Stomach (tissue), 9 donors: ENCODE results near the gene MACROD1. TPM values are rescaled to one million over a fixed set of nuclear protein-coding genes. Genes with fewer than 3 reads are reported as not detected.

Experiments
- DNase-seq, 2 donors: peaks; one replicate each; pipeline versions ENCODE4 v3.0.0 to v3.0.0-alpha.2; 2013 to 2019
- H3K27ac ChIP-seq, 5 donors: fragments of 200-600 bp in 4 of 5; sonication (generic) in 4 of 5; one replicate each; pipeline ENCODE4 v1.5.1; 2013 to 2019; ENCODE audit warnings: mild to moderate bottlenecking in 1 of 5, moderate library complexity in 1 of 5
- H3K27me3 ChIP-seq, 3 donors: fragments of 200-600 bp; sonication (generic); one replicate each; pipeline ENCODE4 v1.5.1; 2017 to 2019; ENCODE audit warnings: mixed run types in 1 of 3
- H3K36me3 ChIP-seq, 4 donors: fragments of 200-600 bp; sonication (generic); 1 replicate in 3 of 4; 2 replicates in 1 of 4; pipeline ENCODE4 v1.5.1; 2016 to 2019
- H3K4me1 ChIP-seq, 4 donors: fragments of 200-600 bp; sonication (generic); one replicate each; pipeline ENCODE4 v1.5.1; 2016 to 2019
- H3K4me3 ChIP-seq, 4 donors: fragments of 200-600 bp; sonication (generic) in 3 of 4; one replicate each; pipeline ENCODE4 v1.5.1; 2016 to 2019; ENCODE audit warnings: mild to moderate bottlenecking in 1 of 4
- H3K9me3 ChIP-seq, 4 donors: fragments of 200-600 bp; sonication (generic); one replicate each; pipeline ENCODE4 v1.5.1; 2016 to 2019
- CTCF ChIP-seq, 7 experiments: fragments of 450-650 bp in 4 of 7; fragments of 200-600 bp in 3 of 7; sonication (generic) in 3 of 7; IDR thresholded peaks; one replicate each; pipeline ENCODE4 v1.5.1; 2016 to 2019; ENCODE audit warnings: antibody characterized with exemption in 7 of 7, control low read depth in 2 of 7, mild to moderate bottlenecking in 1 of 7
- EP300 ChIP-seq: sonication (generic); formaldehyde crosslinking; IDR thresholded peaks from one replicate; pipeline ENCODE4 v1.6.1; 2017; ENCODE audit warnings: antibody characterized with exemption
- POLR2A ChIP-seq, 4 donors: fragments of 450-650 bp; IDR thresholded peaks; one replicate each; pipeline ENCODE4 v1.6.1; 2016; ENCODE audit warnings: antibody characterized with exemption in 4 of 4, control low read depth in 2 of 4, mild to moderate bottlenecking in 1 of 4, moderate library complexity in 1 of 4
- POLR2AphosphoS5 ChIP-seq, 3 donors: sonication (generic); formaldehyde crosslinking; IDR thresholded peaks; one replicate each; pipeline ENCODE4 v1.6.1; 2016; ENCODE audit warnings: antibody characterized with exemption in 3 of 3
- WGBS, 5 donors: extraction: QIAGEN DNeasy Blood & Tissue Kit in 3 of 5; methylation state at CpG; one replicate each; pipeline versions ENCODE4 v1.1.5 to v1.1.7; 2013 to 2018; 5-methylcytosine and 5-hydroxymethylcytosine counted together
- intact Hi-C: fragments of 100-400 bp; cut with DNase I; formaldehyde crosslinking; loops from one replicate; pipeline ENCODE4 v1.15.1; 2023; ENCODE audit warnings: low total_unique reads
- polyA plus RNA-seq, 3 donors: library from polyadenylated mRNA; stranded (reverse); fragments of 200-250 nt; gene quantifications; one replicate each; pipeline ENCODE4 v1.2.3, GENCODE V29; 2013
- total RNA-seq, 5 donors: library from RNA; depleted of rRNA; stranded (reverse); fragments of >200 nt; gene quantifications; one replicate each; pipeline versions ENCODE4 v1.1.0 to v1.2.3, GENCODE V29; 2014 to 2016
- donor health status: healthy with polysubstance abuse.
- donor health status: Bipolar disorder and iron deficiency.
- donor health status: healthy.

MACROD1 gene
- total and polyA plus RNA-seq, 8 donors, result 18.0 to 283 (median 47.4) TPM

GRCh38 chr11:64060861-64061444 lies 105.0 kb downstream of the MACROD1 start:
- TF ChIP-seq POLR2AphosphoS5 (IDR thresholded peaks at IDR 0.05), result no peak
- TF ChIP-seq EP300, result no peak
- no peak for TF ChIP-seq CTCF (IDR thresholded peaks at IDR 0.05)
- peaks cover 0 to 50% (median 22%) of the 10 kb centered on the region in 3 donors for H3K27me3 ChIP-seq
- H3K27ac ChIP-seq, result no peak overlapping the region
- H3K36me3 ChIP-seq, result no peaks in the 10 kb centered on the region
- WGBS, 5 donors, result 2 to 9% (median 3%) methylated on average over 31 to 42 of the region's 42 CpGs
- intact Hi-C loops, result no loop called here
- H3K4me1 ChIP-seq, result peaks cover 11 to 19% (median 13%) of the 10 kb centered on the region in 4 donors
- DNase-seq, result peak; percentile 28 to 77
- H3K4me3 ChIP-seq, result peak overlapping the region; percentile 28 to 42 (median 38)
- no peaks in the 10 kb centered on the region for H3K9me3 ChIP-seq

GRCh38 chr11:64060263-64060860 lies 105.6 kb downstream of the MACROD1 start:
- DNase-seq, result no peak

GRCh38 chr11:64059339-64060140 lies 106.4 kb downstream of the MACROD1 start:
- Histone ChIP-seq H3K36me3 (no peaks in the 10 kb centered on the region), H3K9me3 (no peaks in the 10 kb centered on the region), H3K27me3 (peaks cover 0 to 43% (median 22%) of the 10 kb centered on the region in 3 donors), H3K27ac (no peak overlapping the region), H3K4me1 (peaks cover 11 to 19% (median 13%) of the 10 kb centered on the region in 4 donors), H3K4me3 (no peak overlapping the region)
- intact Hi-C loops, result no loop called here
- no peak for DNase-seq
- WGBS, 5 donors, result 73 to 82% (median 80%) methylated on average over 14 to 24 of the region's 24 CpGs
- TF ChIP-seq EP300 (no peak), CTCF (IDR thresholded peaks at IDR 0.05) (no peak), POLR2A (IDR thresholded peaks at IDR 0.05) (no peak), POLR2AphosphoS5 (IDR thresholded peaks at IDR 0.05) (no peak)

More at GRCh38 chr11:64060263-64060860, 105.6 kb downstream of the MACROD1 start:
- H3K9me3 ChIP-seq, result no peaks in the 10 kb centered on the region
- peak overlapping the region; percentile 28 to 42 (median 38) for H3K4me3 ChIP-seq
- peaks cover 11 to 19% (median 13%) of the 10 kb centered on the region in 4 donors for H3K4me1 ChIP-seq
- no peaks in the 10 kb centered on the region for H3K36me3 ChIP-seq
- 27 to 35% (median 30%) methylated on average over 26 to 35 of the region's 35 CpGs for WGBS, 5 donors
- intact Hi-C loops, result no loop called here
- TF ChIP-seq POLR2A (IDR thresholded peaks at IDR 0.05) (no peak), CTCF (IDR thresholded peaks at IDR 0.05) (no peak), EP300 (no peak), POLR2AphosphoS5 (IDR thresholded peaks at IDR 0.05) (no peak)
- peaks cover 0 to 50% (median 22%) of the 10 kb centered on the region in 3 donors for H3K27me3 ChIP-seq
- H3K27ac ChIP-seq, result no peak overlapping the region

GRCh38 chr11:64058494-64058893 lies 107.4 kb downstream of the MACROD1 start:
- peak in 1 of 2 donors; percentile 75 for DNase-seq
- H3K36me3 ChIP-seq, result no peaks in the 10 kb centered on the region
- H3K27ac ChIP-seq, result no peak overlapping the region
- TF ChIP-seq POLR2AphosphoS5 (IDR thresholded peaks at IDR 0.05) (peak in 1 of 3 donors; percentile 39), EP300 (no peak), POLR2A (IDR thresholded peaks at IDR 0.05) (no peak)
- H3K9me3 ChIP-seq, result no peaks in the 10 kb centered on the region
- H3K4me1 ChIP-seq, result peaks cover 11 to 19% (median 13%) of the 10 kb centered on the region in 4 donors
- H3K4me3 ChIP-seq, result no peak overlapping the region
- WGBS, 5 donors, result 81 to 90% (median 84%) methylated on average over 12 to 17 of the region's 17 CpGs
- intact Hi-C loops, result no loop called here
- peaks cover 0 to 39% (median 22%) of the 10 kb centered on the region in 3 donors for H3K27me3 ChIP-seq
